H9 (cell line): Measurements from ENCODE around the gene DDO. TPM values are rescaled to one million over a fixed set of nuclear protein-coding genes. Genes with fewer than 3 reads are reported as not detected.

Source experiments
- DNase-seq: peaks from one replicate; pipeline ENCODE4 v3.0.0-alpha.2; 2017
- H2AFZ ChIP-seq: one replicate; pipeline ENCODE4 v1.6.1; 2013; ENCODE audit warnings: mild to moderate bottlenecking, low read length, control low read depth, moderate library complexity
- H2AK5ac ChIP-seq: 2 replicates; pipeline ENCODE4 v1.6.1; 2013; ENCODE audit warnings: low read length, control low read depth, mixed read lengths; ENCODE audit not compliant: insufficient read length
- H2BK120ac ChIP-seq: one replicate; pipeline ENCODE4 v1.6.1; 2013; ENCODE audit warnings: low read depth, mild to moderate bottlenecking, low read length, control low read depth, inconsistent platforms; ENCODE audit not compliant: poor library complexity, severe bottlenecking
- H2BK12ac ChIP-seq: 2 replicates; pipeline ENCODE4 v1.6.1; 2013; ENCODE audit warnings: low read length, control low read depth, mixed read lengths, low read depth; ENCODE audit not compliant: insufficient read length
- H2BK15ac ChIP-seq: 2 replicates; pipeline ENCODE4 v1.6.1; 2013; ENCODE audit warnings: low read depth, low read length, control low read depth
- H2BK20ac ChIP-seq: one replicate; pipeline ENCODE4 v1.6.1; 2013; ENCODE audit warnings: low read depth, mild to moderate bottlenecking, low read length, control low read depth, inconsistent platforms; ENCODE audit not compliant: poor library complexity, severe bottlenecking
- H2BK5ac ChIP-seq: 2 replicates; pipeline ENCODE4 v1.6.1; 2013; ENCODE audit warnings: low read length, control low read depth, mixed read lengths; ENCODE audit not compliant: insufficient read length
- H3K14ac ChIP-seq: 2 replicates; pipeline ENCODE4 v1.6.1; 2013; ENCODE audit warnings: low read length, control low read depth; ENCODE audit not compliant: insufficient read depth
- H3K18ac ChIP-seq: 2 replicates; pipeline ENCODE4 v1.6.1; 2013; ENCODE audit warnings: low read depth, mild to moderate bottlenecking, mixed read lengths, low read length, control low read depth; ENCODE audit not compliant: insufficient read length
- H3K23ac ChIP-seq: 2 replicates; pipeline ENCODE4 v1.6.1; 2013; ENCODE audit warnings: low read length, control low read depth, mixed read lengths, low read depth; ENCODE audit not compliant: insufficient read length
- H3K23me2 ChIP-seq: 2 replicates; pipeline ENCODE4 v1.6.1; 2013; ENCODE audit warnings: low read depth, mild to moderate bottlenecking, mixed read lengths, low read length, control low read depth; ENCODE audit not compliant: insufficient read length, poor library complexity, severe bottlenecking
- H3K27ac ChIP-seq: 2 replicates; pipeline ENCODE4 v1.5.1; 2013; ENCODE audit warnings: low read length, control low read depth, mixed read lengths, low read depth; ENCODE audit not compliant: insufficient read length
- H3K27me3 ChIP-seq: 2 replicates; pipeline ENCODE4 v1.6.1; 2013; ENCODE audit warnings: low read length, control low read depth, inconsistent platforms; ENCODE audit not compliant: insufficient read depth
- H3K4ac ChIP-seq: 2 replicates; pipeline ENCODE4 v1.6.1; 2013; ENCODE audit warnings: low read depth, mild to moderate bottlenecking, control low read depth, inconsistent platforms, low read length, moderate library complexity
- H3K4me1 ChIP-seq: 2 replicates; pipeline ENCODE4 v1.6.1; 2013; ENCODE audit warnings: low read length, control low read depth, inconsistent platforms; ENCODE audit not compliant: insufficient read depth
- H3K4me2 ChIP-seq: 2 replicates; pipeline ENCODE4 v1.6.1; 2013; ENCODE audit warnings: low read length, control low read depth, mixed read lengths; ENCODE audit not compliant: insufficient read length, insufficient read depth
- H3K56ac ChIP-seq: 2 replicates; pipeline ENCODE4 v1.6.1; 2013; ENCODE audit warnings: low read depth, mild to moderate bottlenecking, mixed read lengths, low read length, control low read depth; ENCODE audit not compliant: insufficient read length
- H3K79me1 ChIP-seq: 2 replicates; pipeline ENCODE4 v1.6.1; 2013; ENCODE audit warnings: low read depth, mild to moderate bottlenecking, moderate library complexity, low read length, control low read depth, inconsistent platforms; ENCODE audit not compliant: insufficient read depth, poor library complexity, severe bottlenecking
- H3K79me2 ChIP-seq: 2 replicates; pipeline ENCODE4 v1.6.1; 2013; ENCODE audit warnings: low read length, control low read depth, inconsistent platforms; ENCODE audit not compliant: insufficient read depth
- H3K9ac ChIP-seq: 2 replicates; pipeline ENCODE4 v1.6.1; 2013; ENCODE audit warnings: low read length, control low read depth, mixed read lengths; ENCODE audit not compliant: insufficient read length; ENCODE audit errors: extremely low read depth
- H3K9me3 ChIP-seq: one replicate; pipeline ENCODE4 v1.6.1; 2013; ENCODE audit warnings: low read depth, low read length, inconsistent platforms; ENCODE audit not compliant: control insufficient read depth
- H3T11ph ChIP-seq: one replicate; pipeline ENCODE4 v1.6.1; 2013; ENCODE audit warnings: mild to moderate bottlenecking, low read length, control low read depth, inconsistent platforms
- H4K20me1 ChIP-seq: one replicate; pipeline ENCODE4 v1.6.1; 2013; ENCODE audit not compliant: control insufficient read depth, insufficient read length, insufficient read depth
- H4K5ac ChIP-seq: 2 replicates; pipeline ENCODE4 v1.6.1; 2013; ENCODE audit warnings: low read depth, mild to moderate bottlenecking, mixed read lengths, low read length, control low read depth; ENCODE audit not compliant: insufficient read length
- H4K8ac ChIP-seq: replicated peaks from 2 replicates; pipeline ENCODE4 v1.6.1; 2013; ENCODE audit warnings: low read length, control low read depth, mixed read lengths, low read depth; ENCODE audit not compliant: insufficient read length
- H4K91ac ChIP-seq: 2 replicates; pipeline ENCODE4 v1.6.1; 2013; ENCODE audit warnings: low read depth, mild to moderate bottlenecking, moderate library complexity, mixed read lengths, low read length, control low read depth; ENCODE audit not compliant: insufficient read length
- H3K27ac Mint-ChIP-seq, 3 experiments: 2 replicates in 2 of 3; 3 replicates in 1 of 3; pipeline ENCODE4 v1.8.0; 2020 to 2021; ENCODE audit warnings: mixed read lengths in 3 of 3, mild to moderate bottlenecking in 1 of 3, moderate library complexity in 1 of 3
- H3K27me3 Mint-ChIP-seq: 2 replicates; pipeline ENCODE4 v1.8.0; 2021; ENCODE audit warnings: low read depth, mild to moderate bottlenecking, moderate library complexity, mixed read lengths
- H3K36me3 Mint-ChIP-seq, 3 experiments: 2 replicates in 2 of 3; 3 replicates in 1 of 3; pipeline ENCODE4 v1.8.0; 2020 to 2021; ENCODE audit warnings: low read depth in 3 of 3, mixed read lengths in 3 of 3; ENCODE audit not compliant: insufficient read depth in 1 of 3
- H3K4me1 Mint-ChIP-seq, 2 experiments: 2 replicates each; pipeline ENCODE4 v1.8.0; 2020; ENCODE audit warnings: mixed read lengths in 2 of 2
- H3K4me3 Mint-ChIP-seq, 2 experiments: 2 replicates in 1 of 2; 3 replicates in 1 of 2; pipeline ENCODE4 v1.8.0; 2020 to 2021; ENCODE audit warnings: mild to moderate bottlenecking in 2 of 2, mixed read lengths in 2 of 2, moderate library complexity in 1 of 2
- H3K9me3 Mint-ChIP-seq, 2 experiments: 2 replicates in 1 of 2; 3 replicates in 1 of 2; pipeline ENCODE4 v1.8.0; 2020; ENCODE audit warnings: mild to moderate bottlenecking in 2 of 2, mixed read lengths in 2 of 2, moderate library complexity in 1 of 2
- WGBS: extraction: QIAGEN DNeasy Blood & Tissue Kit; methylation state at CpG from one replicate; pipeline ENCODE4 v1.1.7; 2013; ENCODE audit warnings: missing lambda C conversion rate, low lambda C conversion rate, mixed read lengths; ENCODE audit not compliant: insufficient read length; ENCODE audit errors: extremely low coverage; 5-methylcytosine and 5-hydroxymethylcytosine counted together
- total RNA-seq: library from RNA; stranded (reverse); gene quantifications from 2 replicates; pipeline ENCODE4 v1.2.1, GENCODE V29; 2021
- TF ChIP-seq, protein P1 (sequence below): fragments of 200-600 bp; sonication (generic); conservative IDR thresholded peaks from 3 replicates; pipeline ENCODE4 v1.8.0; 2021; ENCODE audit warnings: antibody characterized with exemption, mild to moderate bottlenecking

DDO gene
- total RNA-seq, 1 experiment from 2014 or later, result not detected

DNA sequence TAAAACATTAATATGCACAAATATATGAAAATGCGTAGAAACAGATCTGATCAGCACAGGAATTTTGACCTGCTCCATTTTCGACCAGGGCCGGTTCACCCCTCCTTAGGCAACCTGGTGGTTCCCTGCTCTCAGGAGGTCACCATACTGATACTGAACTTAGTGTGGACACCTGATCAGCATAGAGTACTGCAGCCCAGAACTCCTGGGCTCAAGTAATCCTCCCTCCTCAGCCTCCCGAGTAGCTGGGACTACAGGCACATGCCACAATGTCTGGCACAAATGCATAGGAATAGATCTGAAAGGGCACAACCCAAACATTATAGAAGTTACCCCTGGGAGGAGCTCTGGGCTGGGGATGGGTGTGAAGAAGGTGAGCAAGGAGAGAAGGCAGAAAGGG, 24.7 kb upstream of the DDO start:
- Histone ChIP-seq H2AK5ac (no peak overlapping the region), H3K18ac (no peak overlapping the region), H2BK12ac (no peak overlapping the region), H2BK120ac (no peak overlapping the region), H3K4me1 (no peaks in the 10 kb centered on the region; the same call in 1 of the 2 replicates), H3K27me3 (no peaks in the 10 kb centered on the region), H3K4ac (no peak overlapping the region), H4K5ac (no peak overlapping the region), H3T11ph (no peak overlapping the region), H3K23me2 (no peaks in the 10 kb centered on the region), H4K8ac (no peak overlapping the region), H2BK15ac (no peak overlapping the region), H4K20me1 (no peaks in the 10 kb centered on the region), H3K9ac (no peak overlapping the region), H3K9me3 (no peaks in the 10 kb centered on the region), H3K79me1 (no peaks in the 10 kb centered on the region), H3K23ac (no peak overlapping the region), H3K79me2 (no peaks in the 10 kb centered on the region), H3K4me2 (no peak overlapping the region), H3K14ac (no peak overlapping the region), H3K27ac (no peak overlapping the region), H2BK20ac (no peak overlapping the region), H2AFZ (no peak overlapping the region), H3K56ac (no peak overlapping the region), H2BK5ac (no peak overlapping the region), H4K91ac (no peak overlapping the region)
- H3K9me3 Mint-ChIP-seq, result peaks cover 0 to 6% of the 10 kb centered on the region in 2 experiments; a peak in 3 of 5 replicates
- DNase-seq, result no peak
- WGBS, result no CpG with 5 or more reads among the region's 4 CpGs
- TF ChIP-seq, protein P1, sequence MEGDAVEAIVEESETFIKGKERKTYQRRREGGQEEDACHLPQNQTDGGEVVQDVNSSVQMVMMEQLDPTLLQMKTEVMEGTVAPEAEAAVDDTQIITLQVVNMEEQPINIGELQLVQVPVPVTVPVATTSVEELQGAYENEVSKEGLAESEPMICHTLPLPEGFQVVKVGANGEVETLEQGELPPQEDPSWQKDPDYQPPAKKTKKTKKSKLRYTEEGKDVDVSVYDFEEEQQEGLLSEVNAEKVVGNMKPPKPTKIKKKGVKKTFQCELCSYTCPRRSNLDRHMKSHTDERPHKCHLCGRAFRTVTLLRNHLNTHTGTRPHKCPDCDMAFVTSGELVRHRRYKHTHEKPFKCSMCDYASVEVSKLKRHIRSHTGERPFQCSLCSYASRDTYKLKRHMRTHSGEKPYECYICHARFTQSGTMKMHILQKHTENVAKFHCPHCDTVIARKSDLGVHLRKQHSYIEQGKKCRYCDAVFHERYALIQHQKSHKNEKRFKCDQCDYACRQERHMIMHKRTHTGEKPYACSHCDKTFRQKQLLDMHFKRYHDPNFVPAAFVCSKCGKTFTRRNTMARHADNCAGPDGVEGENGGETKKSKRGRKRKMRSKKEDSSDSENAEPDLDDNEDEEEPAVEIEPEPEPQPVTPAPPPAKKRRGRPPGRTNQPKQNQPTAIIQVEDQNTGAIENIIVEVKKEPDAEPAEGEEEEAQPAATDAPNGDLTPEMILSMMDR, result no peak
- H3K4me3 Mint-ChIP-seq, result no peak overlapping the region
- no peaks in the 10 kb centered on the region for H3K36me3 Mint-ChIP-seq
- H3K27me3 Mint-ChIP-seq, result no peaks in the 10 kb centered on the region; the same call in 1 of the 2 replicates
- H3K27ac Mint-ChIP-seq, result no peak overlapping the region
- H3K4me1 Mint-ChIP-seq, result no peaks in the 10 kb centered on the region
